Liver (tissue), 9 donors: ENCODE results near the gene PDGFB. TPM values are rescaled to one million over a fixed set of nuclear protein-coding genes. Genes with fewer than 3 reads are reported as not detected.

ENCODE experiments used
- DNase-seq: peaks from one replicate; pipeline ENCODE4 v3.0.0-alpha.2; 2017; ENCODE audit warnings: low spot score
- H3K27ac ChIP-seq, 2 donors: one replicate each; pipeline ENCODE4 v1.7.0; 2013; ENCODE audit warnings: inconsistent platforms in 2 of 2, low read length in 2 of 2, control low read depth in 1 of 2, low read depth in 1 of 2, mild to moderate bottlenecking in 1 of 2
- H3K27me3 ChIP-seq, 4 donors: one replicate each; pipeline versions ENCODE4 v1.6.1 to v1.7.0; 2013; ENCODE audit warnings: low read length in 3 of 4, inconsistent platforms in 1 of 4, mild to moderate bottlenecking in 1 of 4, moderate library complexity in 1 of 4; ENCODE audit not compliant: control insufficient read depth in 4 of 4, insufficient read depth in 4 of 4
- H3K36me3 ChIP-seq, 4 donors: one replicate each; pipeline versions ENCODE4 v1.6.1 to v1.7.0; 2013; ENCODE audit warnings: low read length in 3 of 4, mild to moderate bottlenecking in 3 of 4, low read depth in 1 of 4, moderate library complexity in 1 of 4; ENCODE audit not compliant: control insufficient read depth in 4 of 4, insufficient read depth in 3 of 4
- H3K4me1 ChIP-seq, 4 donors: one replicate each; pipeline versions ENCODE4 v1.6.1 to v1.7.0; 2013; ENCODE audit warnings: low read length in 3 of 4, mild to moderate bottlenecking in 3 of 4, moderate library complexity in 1 of 4; ENCODE audit not compliant: control insufficient read depth in 4 of 4, insufficient read depth in 4 of 4
- H3K4me3 ChIP-seq, 3 donors: one replicate each; pipeline versions ENCODE4 v1.6.1 to v1.7.0; 2013; ENCODE audit warnings: low read length in 3 of 3, control low read depth in 1 of 3, low read depth in 1 of 3, mild to moderate bottlenecking in 1 of 3
- H3K9ac ChIP-seq, 2 donors: one replicate each; pipeline ENCODE4 v1.7.0; 2013; ENCODE audit warnings: low read length in 2 of 2, mild to moderate bottlenecking in 2 of 2, moderate library complexity in 2 of 2, control low read depth in 1 of 2, low read depth in 1 of 2
- H3K9me3 ChIP-seq, 4 donors: one replicate each; pipeline versions ENCODE4 v1.6.1 to v1.7.0; 2013; ENCODE audit warnings: low read length in 3 of 4; ENCODE audit not compliant: control insufficient read depth in 4 of 4
- EGR1 ChIP-seq, 2 donors: IDR thresholded peaks; 2 replicates each; pipeline ENCODE4 v1.6.1; 2016 to 2018; ENCODE audit warnings: antibody characterized with exemption in 2 of 2, low read depth in 2 of 2
- FOXA1 ChIP-seq: IDR thresholded peaks from 2 replicates; pipeline ENCODE4 v1.6.1; 2016; ENCODE audit warnings: antibody characterized with exemption
- FOXA2 ChIP-seq: IDR thresholded peaks from 2 replicates; pipeline ENCODE4 v1.6.1; 2016; ENCODE audit warnings: antibody characterized with exemption
- GABPA ChIP-seq, 2 donors: IDR thresholded peaks in 1 of 2; conservative IDR thresholded peaks in 1 of 2; 2 replicates each; pipeline ENCODE4 v1.6.1; 2016; ENCODE audit warnings: antibody characterized with exemption in 2 of 2, mild to moderate bottlenecking in 1 of 2, moderate library complexity in 1 of 2
- HNF4A ChIP-seq, 2 donors: conservative IDR thresholded peaks; 2 replicates each; pipeline ENCODE4 v1.6.1; 2016; ENCODE audit warnings: antibody characterized with exemption in 2 of 2, mild to moderate bottlenecking in 2 of 2
- HNF4G ChIP-seq: IDR thresholded peaks from 2 replicates; pipeline ENCODE4 v1.6.1; 2016; ENCODE audit warnings: antibody characterized with exemption
- JUND ChIP-seq, 2 donors: IDR thresholded peaks; 2 replicates each; pipeline ENCODE4 v1.6.1; 2016; ENCODE audit warnings: antibody characterized with exemption in 2 of 2
- NR2F2 ChIP-seq: IDR thresholded peaks from 2 replicates; pipeline ENCODE4 v1.6.1; 2016; ENCODE audit warnings: antibody characterized with exemption
- RXRA ChIP-seq, 2 donors: IDR thresholded peaks; 2 replicates each; pipeline ENCODE4 v1.6.1; 2017 to 2018; ENCODE audit warnings: antibody characterized with exemption in 2 of 2, mild to moderate bottlenecking in 1 of 2
- SP1 ChIP-seq: IDR thresholded peaks from 2 replicates; pipeline ENCODE4 v1.6.1; 2018; ENCODE audit warnings: antibody characterized with exemption, mild to moderate bottlenecking
- TAF1 ChIP-seq: conservative IDR thresholded peaks from 2 replicates; pipeline ENCODE4 v1.6.1; 2016; ENCODE audit warnings: antibody characterized with exemption, mild to moderate bottlenecking
- YY1 ChIP-seq: IDR thresholded peaks from 2 replicates; pipeline ENCODE4 v1.6.1; 2016; ENCODE audit warnings: antibody characterized with exemption, mild to moderate bottlenecking
- WGBS: extraction: QIAGEN DNeasy Blood & Tissue Kit; methylation state at CpG from one replicate; pipeline ENCODE4 v1.1.7; 2013; 5-methylcytosine and 5-hydroxymethylcytosine counted together
- polyA plus RNA-seq, 2 donors: library from polyadenylated mRNA; stranded (reverse) in 1 of 2; unstranded in 1 of 2; fragments of 200-250 nt in 1 of 2; fragments of >200 nt in 1 of 2; fragmentation: Nextera tagmentation in 1 of 2; extraction: Ambion mirVana in 1 of 2; gene quantifications; one replicate each; pipeline versions ENCODE4 v1.2.1 to v1.2.3, GENCODE V29; 2013 to 2015
- total RNA-seq, 2 donors: library from RNA; depleted of rRNA; stranded (reverse); fragments of >200 nt; gene quantifications; one replicate each; pipeline ENCODE4 v1.2.3, GENCODE V29; 2014
- TF ChIP-seq, protein P1 (sequence below): IDR thresholded peaks from 2 replicates; pipeline ENCODE4 v1.6.1; 2016; ENCODE audit warnings: antibody characterized with exemption
- TF ChIP-seq, protein P2 (sequence below): fragments of 150-350 bp; IDR thresholded peaks from 2 replicates; pipeline ENCODE4 v1.5.1; 2017; ENCODE audit warnings: improper control_type of control experiment, low read depth, low read length; ENCODE audit not compliant: missing input control
- TF ChIP-seq, protein P3 (sequence below): IDR thresholded peaks from 2 replicates; pipeline ENCODE4 v1.6.1; 2016; ENCODE audit warnings: antibody characterized with exemption, mild to moderate bottlenecking
- TF ChIP-seq, protein P4 (sequence below): IDR thresholded peaks from 2 replicates; pipeline ENCODE4 v1.6.1; 2016; ENCODE audit warnings: antibody characterized with exemption
- TF ChIP-seq, protein P5 (sequence below): IDR thresholded peaks from 2 replicates; pipeline ENCODE4 v1.6.1; 2016; ENCODE audit warnings: antibody characterized with exemption
- donor health status: healthy.
- donor health status: healthy.
- donor health status: healthy.
- donor health status: healthy.
- donor health status: healthy.

PDGFB gene
- total and polyA plus RNA-seq, 4 donors: 0.25 to 4.5 (median 1.7) TPM

DNA sequence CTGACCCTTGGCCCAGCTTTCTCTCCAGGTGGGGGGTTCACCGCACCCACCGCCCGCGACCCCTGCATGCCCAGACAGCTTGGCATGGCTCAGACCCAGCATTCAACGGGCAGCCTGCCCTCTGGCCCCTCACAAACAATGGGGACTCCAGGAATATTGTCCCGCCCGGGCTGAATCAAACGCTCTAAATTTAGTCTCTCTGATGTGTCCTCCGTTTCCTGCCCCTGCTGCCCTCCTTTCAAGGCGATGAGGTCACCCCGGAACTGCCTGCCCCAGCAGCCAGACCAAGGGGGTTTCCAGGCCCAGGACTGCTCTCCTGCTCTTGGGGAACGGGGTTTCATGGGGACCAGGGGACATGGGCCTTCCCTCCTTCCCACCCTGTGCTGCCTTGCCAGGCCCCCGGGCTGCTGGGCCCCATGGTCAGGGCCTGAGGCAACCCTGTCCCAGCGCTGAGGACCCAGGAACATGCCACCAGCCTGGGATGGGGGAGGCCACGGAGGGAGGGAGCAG is 10.1 kb upstream of the PDGFB start (continued):
- TF ChIP-seq, protein P1, sequence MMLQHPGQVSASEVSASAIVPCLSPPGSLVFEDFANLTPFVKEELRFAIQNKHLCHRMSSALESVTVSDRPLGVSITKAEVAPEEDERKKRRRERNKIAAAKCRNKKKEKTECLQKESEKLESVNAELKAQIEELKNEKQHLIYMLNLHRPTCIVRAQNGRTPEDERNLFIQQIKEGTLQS: no peak
- TF ChIP-seq NR2F2: no peak

DNA sequence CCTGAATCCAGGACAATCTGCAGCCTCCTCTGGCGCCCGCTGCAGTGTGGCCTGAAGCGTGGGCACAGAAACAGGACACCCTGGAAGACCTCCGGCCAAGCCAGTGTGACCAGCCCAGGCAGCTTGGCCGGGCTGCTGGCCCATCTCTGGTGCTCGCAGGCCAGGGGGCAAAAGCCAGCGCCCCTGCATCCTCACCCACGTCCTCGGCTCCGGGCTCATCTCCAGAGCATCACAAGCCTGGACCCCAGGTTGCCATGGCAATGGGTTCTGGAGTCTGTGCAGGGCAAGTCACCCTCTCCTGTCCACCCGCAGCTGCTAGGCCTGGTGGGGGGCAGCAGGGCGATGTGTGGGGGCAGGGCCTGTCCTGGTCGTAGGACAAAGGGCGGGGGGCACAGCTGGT is 9.3 kb upstream of the PDGFB start:
- Histone ChIP-seq H3K9me3 (no peaks in the 10 kb centered on the region), H3K27ac (no peak overlapping the region), H3K36me3 (no peaks in the 10 kb centered on the region), H3K27me3 (no peaks in the 10 kb centered on the region), H3K4me3 (no peak overlapping the region), H3K4me1 (peaks cover 2 to 7% (median 3%) of the 10 kb centered on the region in 4 donors), H3K9ac (no peak overlapping the region)
- 82% methylated on average over 14 of the region's 14 CpGs for WGBS
- no peak for TF ChIP-seq GABPA (IDR thresholded peaks at IDR 0.05 in 1 of 2, conservative IDR thresholded peaks at IDR 0.05 in 1 of 2)
- TF ChIP-seq, protein P2, sequence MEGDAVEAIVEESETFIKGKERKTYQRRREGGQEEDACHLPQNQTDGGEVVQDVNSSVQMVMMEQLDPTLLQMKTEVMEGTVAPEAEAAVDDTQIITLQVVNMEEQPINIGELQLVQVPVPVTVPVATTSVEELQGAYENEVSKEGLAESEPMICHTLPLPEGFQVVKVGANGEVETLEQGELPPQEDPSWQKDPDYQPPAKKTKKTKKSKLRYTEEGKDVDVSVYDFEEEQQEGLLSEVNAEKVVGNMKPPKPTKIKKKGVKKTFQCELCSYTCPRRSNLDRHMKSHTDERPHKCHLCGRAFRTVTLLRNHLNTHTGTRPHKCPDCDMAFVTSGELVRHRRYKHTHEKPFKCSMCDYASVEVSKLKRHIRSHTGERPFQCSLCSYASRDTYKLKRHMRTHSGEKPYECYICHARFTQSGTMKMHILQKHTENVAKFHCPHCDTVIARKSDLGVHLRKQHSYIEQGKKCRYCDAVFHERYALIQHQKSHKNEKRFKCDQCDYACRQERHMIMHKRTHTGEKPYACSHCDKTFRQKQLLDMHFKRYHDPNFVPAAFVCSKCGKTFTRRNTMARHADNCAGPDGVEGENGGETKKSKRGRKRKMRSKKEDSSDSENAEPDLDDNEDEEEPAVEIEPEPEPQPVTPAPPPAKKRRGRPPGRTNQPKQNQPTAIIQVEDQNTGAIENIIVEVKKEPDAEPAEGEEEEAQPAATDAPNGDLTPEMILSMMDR: no peak
- TF ChIP-seq, protein P3, sequence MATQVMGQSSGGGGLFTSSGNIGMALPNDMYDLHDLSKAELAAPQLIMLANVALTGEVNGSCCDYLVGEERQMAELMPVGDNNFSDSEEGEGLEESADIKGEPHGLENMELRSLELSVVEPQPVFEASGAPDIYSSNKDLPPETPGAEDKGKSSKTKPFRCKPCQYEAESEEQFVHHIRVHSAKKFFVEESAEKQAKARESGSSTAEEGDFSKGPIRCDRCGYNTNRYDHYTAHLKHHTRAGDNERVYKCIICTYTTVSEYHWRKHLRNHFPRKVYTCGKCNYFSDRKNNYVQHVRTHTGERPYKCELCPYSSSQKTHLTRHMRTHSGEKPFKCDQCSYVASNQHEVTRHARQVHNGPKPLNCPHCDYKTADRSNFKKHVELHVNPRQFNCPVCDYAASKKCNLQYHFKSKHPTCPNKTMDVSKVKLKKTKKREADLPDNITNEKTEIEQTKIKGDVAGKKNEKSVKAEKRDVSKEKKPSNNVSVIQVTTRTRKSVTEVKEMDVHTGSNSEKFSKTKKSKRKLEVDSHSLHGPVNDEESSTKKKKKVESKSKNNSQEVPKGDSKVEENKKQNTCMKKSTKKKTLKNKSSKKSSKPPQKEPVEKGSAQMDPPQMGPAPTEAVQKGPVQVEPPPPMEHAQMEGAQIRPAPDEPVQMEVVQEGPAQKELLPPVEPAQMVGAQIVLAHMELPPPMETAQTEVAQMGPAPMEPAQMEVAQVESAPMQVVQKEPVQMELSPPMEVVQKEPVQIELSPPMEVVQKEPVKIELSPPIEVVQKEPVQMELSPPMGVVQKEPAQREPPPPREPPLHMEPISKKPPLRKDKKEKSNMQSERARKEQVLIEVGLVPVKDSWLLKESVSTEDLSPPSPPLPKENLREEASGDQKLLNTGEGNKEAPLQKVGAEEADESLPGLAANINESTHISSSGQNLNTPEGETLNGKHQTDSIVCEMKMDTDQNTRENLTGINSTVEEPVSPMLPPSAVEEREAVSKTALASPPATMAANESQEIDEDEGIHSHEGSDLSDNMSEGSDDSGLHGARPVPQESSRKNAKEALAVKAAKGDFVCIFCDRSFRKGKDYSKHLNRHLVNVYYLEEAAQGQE: no peak
- TF ChIP-seq FOXA2: no peak
- TF ChIP-seq YY1: no peak
- no peak for TF ChIP-seq HNF4A (conservative IDR thresholded peaks at IDR 0.05)
- no peak for TF ChIP-seq SP1
- TF ChIP-seq FOXA1: no peak
- TF ChIP-seq, protein P4, sequence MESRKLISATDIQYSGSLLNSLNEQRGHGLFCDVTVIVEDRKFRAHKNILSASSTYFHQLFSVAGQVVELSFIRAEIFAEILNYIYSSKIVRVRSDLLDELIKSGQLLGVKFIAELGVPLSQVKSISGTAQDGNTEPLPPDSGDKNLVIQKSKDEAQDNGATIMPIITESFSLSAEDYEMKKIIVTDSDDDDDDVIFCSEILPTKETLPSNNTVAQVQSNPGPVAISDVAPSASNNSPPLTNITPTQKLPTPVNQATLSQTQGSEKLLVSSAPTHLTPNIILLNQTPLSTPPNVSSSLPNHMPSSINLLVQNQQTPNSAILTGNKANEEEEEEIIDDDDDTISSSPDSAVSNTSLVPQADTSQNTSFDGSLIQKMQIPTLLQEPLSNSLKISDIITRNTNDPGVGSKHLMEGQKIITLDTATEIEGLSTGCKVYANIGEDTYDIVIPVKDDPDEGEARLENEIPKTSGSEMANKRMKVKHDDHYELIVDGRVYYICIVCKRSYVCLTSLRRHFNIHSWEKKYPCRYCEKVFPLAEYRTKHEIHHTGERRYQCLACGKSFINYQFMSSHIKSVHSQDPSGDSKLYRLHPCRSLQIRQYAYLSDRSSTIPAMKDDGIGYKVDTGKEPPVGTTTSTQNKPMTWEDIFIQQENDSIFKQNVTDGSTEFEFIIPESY: no peak
- TF ChIP-seq RXRA (IDR thresholded peaks at IDR 0.05): no peak
- TF ChIP-seq TAF1: no peak
- no peak for TF ChIP-seq EGR1 (IDR thresholded peaks at IDR 0.05; ENCODE audit: low read depth in 2 of 2)
- TF ChIP-seq, protein P1: no peak
- no peak for TF ChIP-seq JUND (IDR thresholded peaks at IDR 0.05)
- no peak for TF ChIP-seq HNF4G
- TF ChIP-seq, protein P5, sequence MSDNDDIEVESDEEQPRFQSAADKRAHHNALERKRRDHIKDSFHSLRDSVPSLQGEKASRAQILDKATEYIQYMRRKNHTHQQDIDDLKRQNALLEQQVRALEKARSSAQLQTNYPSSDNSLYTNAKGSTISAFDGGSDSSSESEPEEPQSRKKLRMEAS: no peak
- TF ChIP-seq NR2F2: no peak
- no peak for DNase-seq
